Loucy (cell line): ENCODE data around the gene NOS3.

ENCODE experiments used
- H2AFZ ChIP-seq: fragments of 200-600 bp; sonication (generic); 2 replicates; pipeline ENCODE4 v1.6.0; 2016; ENCODE audit warnings: antibody characterized with exemption, mild to moderate bottlenecking, low read length, moderate library complexity
- H3F3A ChIP-seq: fragments of 200-600 bp; 2 replicates; pipeline ENCODE4 v1.6.0; 2016; ENCODE audit warnings: antibody characterized with exemption, low read depth, mild to moderate bottlenecking
- H3K27me3 ChIP-seq: fragments of 200-600 bp; sonication (generic); 2 replicates; pipeline ENCODE4 v1.6.1; 2014; ENCODE audit warnings: low read length, mild to moderate bottlenecking; ENCODE audit not compliant: insufficient read depth, poor library complexity, severe bottlenecking
- H3K36me3 ChIP-seq: fragments of 200-600 bp; sonication (generic); 2 replicates; pipeline ENCODE4 v1.6.1; 2016; ENCODE audit warnings: low read length; ENCODE audit not compliant: insufficient read depth
- H3K4me1 ChIP-seq: fragments of 200-600 bp; sonication (generic); 2 replicates; pipeline ENCODE4 v1.5.1; 2014; ENCODE audit warnings: low read length, mild to moderate bottlenecking; ENCODE audit not compliant: insufficient read depth, poor library complexity, severe bottlenecking
- H3K4me2 ChIP-seq: fragments of 200-600 bp; sonication (generic); 2 replicates; pipeline ENCODE4 v1.6.0; 2014; ENCODE audit warnings: antibody characterized with exemption, low read length, low read depth, mild to moderate bottlenecking; ENCODE audit not compliant: poor library complexity, severe bottlenecking
- H3K4me3 ChIP-seq: fragments of 200-600 bp; sonication (generic); 2 replicates; pipeline ENCODE4 v1.5.1; 2014; ENCODE audit warnings: low read length, mild to moderate bottlenecking, mixed read lengths; ENCODE audit not compliant: poor library complexity, severe bottlenecking
- H3K79me2 ChIP-seq: fragments of 200-600 bp; sonication (generic); 2 replicates; pipeline ENCODE4 v1.6.1; 2014; ENCODE audit warnings: low read length; ENCODE audit not compliant: insufficient read depth
- H3K9ac ChIP-seq: fragments of 200-600 bp; sonication (generic); 2 replicates; pipeline ENCODE4 v1.6.0; 2014; ENCODE audit warnings: mild to moderate bottlenecking, low read depth, low read length, moderate library complexity; ENCODE audit not compliant: poor library complexity, severe bottlenecking
- H3K9me2 ChIP-seq: fragments of 200-600 bp; sonication (generic); replicated peaks from 2 replicates; pipeline ENCODE4 v1.6.1; 2016; ENCODE audit warnings: low read depth, low read length, mixed read lengths
- H3K9me3 ChIP-seq: fragments of 200-600 bp; sonication (generic); 2 replicates; pipeline ENCODE4 v1.6.1; 2014; ENCODE audit warnings: mild to moderate bottlenecking, antibody characterized with exemption, low read length, low read depth; ENCODE audit not compliant: insufficient read depth
- H4K20me1 ChIP-seq: fragments of 200-600 bp; sonication (generic); 2 replicates; pipeline ENCODE4 v1.6.0; 2014; ENCODE audit warnings: antibody characterized with exemption, low read length, mild to moderate bottlenecking; ENCODE audit not compliant: insufficient read depth, poor library complexity, severe bottlenecking
- CTCF ChIP-seq: fragments of 200-600 bp; sonication (generic); conservative IDR thresholded peaks from 2 replicates; pipeline ENCODE4 v1.5.1; 2014; ENCODE audit warnings: mild to moderate bottlenecking, antibody characterized with exemption, low read length
- EZH2phosphoT487 ChIP-seq: fragments of 200-600 bp; IDR thresholded peaks from 2 replicates; pipeline ENCODE4 v1.6.1; 2018; ENCODE audit warnings: antibody characterized with exemption, mild to moderate bottlenecking, moderate library complexity, borderline replicate concordance

Gene NOS3

GRCh38 chr7:150942591-150943452, 48.0 kb upstream of the NOS3 start:
- no peaks in the 10 kb centered on the region for H4K20me1 ChIP-seq
- peak overlapping the region; percentile 58 for H3K4me2 ChIP-seq
- H3K9ac ChIP-seq = peak overlapping the region; percentile 51
- no peak overlapping the region for H2AFZ ChIP-seq
- H3F3A ChIP-seq = peaks cover 4% of the 10 kb centered on the region; the same call in 1 of the 2 replicates
- H3K27me3 ChIP-seq = no peaks in the 10 kb centered on the region
- H3K4me1 ChIP-seq = peaks cover 73% of the 10 kb centered on the region
- TF ChIP-seq EZH2phosphoT487 (no peak), CTCF (no peak)
- no peaks in the 10 kb centered on the region for H3K36me3 ChIP-seq
- H3K9me3 ChIP-seq = no peaks in the 10 kb centered on the region
- H3K4me3 ChIP-seq = peak overlapping the region; percentile 11
- H3K9me2 ChIP-seq = no peaks in the 10 kb centered on the region
- H3K79me2 ChIP-seq = no peaks in the 10 kb centered on the region

DNA sequence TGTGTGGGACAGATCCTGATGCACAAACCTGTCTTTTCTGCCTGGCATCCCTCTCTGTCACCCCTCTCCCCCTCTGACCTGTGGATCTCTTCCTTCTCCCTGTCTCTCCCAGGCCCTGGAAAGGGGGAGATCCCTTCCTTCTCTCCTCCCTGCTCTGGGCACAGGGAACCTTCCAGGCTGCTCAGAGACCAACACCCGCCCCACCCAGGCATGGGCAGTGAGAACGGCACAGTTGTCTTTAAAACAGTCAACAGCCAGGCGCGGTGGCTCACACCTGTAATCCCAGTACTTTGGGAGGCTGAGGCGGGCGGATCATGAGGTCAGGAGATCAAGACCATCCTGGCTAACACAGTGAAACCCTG, 47.4 kb upstream of the NOS3 start:
- Histone ChIP-seq H2AFZ (no peak overlapping the region), H4K20me1 (no peaks in the 10 kb centered on the region), H3K4me2 (no peak overlapping the region), H3F3A (no peaks in the 10 kb centered on the region), H3K9me3 (no peaks in the 10 kb centered on the region), H3K4me1 (peaks cover 67% of the 10 kb centered on the region), H3K9ac (peak overlapping the region; percentile 51), H3K79me2 (no peaks in the 10 kb centered on the region), H3K36me3 (no peaks in the 10 kb centered on the region), H3K4me3 (no peak overlapping the region), H3K27me3 (no peaks in the 10 kb centered on the region), H3K9me2 (no peaks in the 10 kb centered on the region)
- no peak for TF ChIP-seq EZH2phosphoT487
- TF ChIP-seq CTCF = no peak

DNA sequence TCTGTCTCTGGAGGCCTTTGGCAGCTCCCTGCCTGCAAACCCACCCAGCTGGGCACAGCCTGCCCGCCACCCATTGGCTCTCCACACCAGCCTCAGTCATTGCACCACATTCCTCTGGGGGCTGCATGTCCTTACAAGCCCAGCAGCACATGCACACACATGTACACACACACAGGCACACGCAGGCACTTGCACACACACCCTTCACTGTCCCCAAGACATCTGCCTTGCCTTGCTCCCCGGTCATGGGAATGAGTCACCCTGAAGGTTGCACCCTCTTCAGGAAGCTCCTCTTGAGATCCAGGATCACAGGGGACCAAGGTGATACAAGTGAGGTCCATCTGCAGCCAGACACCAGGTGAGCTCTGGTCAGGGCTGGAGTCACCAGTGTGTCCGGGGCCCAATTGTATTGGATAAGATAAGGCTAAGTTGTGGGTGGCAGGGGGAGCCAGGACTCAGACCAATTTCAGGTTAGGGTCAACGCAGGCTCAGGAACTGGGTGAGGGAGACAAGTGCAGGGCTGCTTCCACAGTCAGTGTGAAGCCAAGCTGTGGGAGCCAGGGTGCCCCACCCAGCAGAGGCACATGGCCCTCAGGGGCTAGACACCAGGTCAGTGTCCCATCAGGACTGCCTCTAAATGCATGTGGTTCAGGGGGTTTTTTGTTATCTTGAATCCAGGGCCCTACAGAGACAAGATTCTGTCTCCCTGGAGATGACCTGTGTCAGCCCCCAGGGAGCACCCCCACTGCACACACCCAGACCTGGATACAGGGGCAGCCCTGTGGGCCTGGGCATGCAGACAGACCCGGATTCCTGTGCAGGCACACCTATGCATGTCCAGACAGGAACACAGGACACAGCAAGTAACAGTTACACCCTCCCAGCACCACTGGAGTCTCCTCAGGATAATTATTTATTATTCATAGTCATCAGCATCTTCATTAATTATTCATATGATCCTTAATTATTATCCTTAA, 46.5 kb upstream of the NOS3 start:
- Histone ChIP-seq H3K36me3 (no peaks in the 10 kb centered on the region), H3K4me3 (no peak overlapping the region), H3K4me2 (no peak overlapping the region), H3K27me3 (no peaks in the 10 kb centered on the region), H3K9me2 (no peaks in the 10 kb centered on the region), H3K79me2 (no peaks in the 10 kb centered on the region), H2AFZ (no peak overlapping the region), H3F3A (no peaks in the 10 kb centered on the region), H3K4me1 (peaks cover 62% of the 10 kb centered on the region), H3K9me3 (no peaks in the 10 kb centered on the region), H3K9ac (peak overlapping the region; percentile 51), H4K20me1 (no peaks in the 10 kb centered on the region)
- TF ChIP-seq CTCF (no peak), EZH2phosphoT487 (no peak)
